Stimulated activated CD4-positive, alpha-beta T cell treated with anti-CD3 and anti-CD28 coated beads, Interleukin-15, amount 100 ng/mL, for 24 hours (primary cell): ENCODE measurements around the gene INSR.
"Not testable (repeated sequence)": the region's sequence is repeated elsewhere in the genome, so short reads cannot be mapped to it uniquely, and the experiment has no call there.

Source experiments
- DNase-seq: peaks from one replicate; pipeline ENCODE4 v3.0.0-alpha.2; 2020

Gene INSR

DNA sequence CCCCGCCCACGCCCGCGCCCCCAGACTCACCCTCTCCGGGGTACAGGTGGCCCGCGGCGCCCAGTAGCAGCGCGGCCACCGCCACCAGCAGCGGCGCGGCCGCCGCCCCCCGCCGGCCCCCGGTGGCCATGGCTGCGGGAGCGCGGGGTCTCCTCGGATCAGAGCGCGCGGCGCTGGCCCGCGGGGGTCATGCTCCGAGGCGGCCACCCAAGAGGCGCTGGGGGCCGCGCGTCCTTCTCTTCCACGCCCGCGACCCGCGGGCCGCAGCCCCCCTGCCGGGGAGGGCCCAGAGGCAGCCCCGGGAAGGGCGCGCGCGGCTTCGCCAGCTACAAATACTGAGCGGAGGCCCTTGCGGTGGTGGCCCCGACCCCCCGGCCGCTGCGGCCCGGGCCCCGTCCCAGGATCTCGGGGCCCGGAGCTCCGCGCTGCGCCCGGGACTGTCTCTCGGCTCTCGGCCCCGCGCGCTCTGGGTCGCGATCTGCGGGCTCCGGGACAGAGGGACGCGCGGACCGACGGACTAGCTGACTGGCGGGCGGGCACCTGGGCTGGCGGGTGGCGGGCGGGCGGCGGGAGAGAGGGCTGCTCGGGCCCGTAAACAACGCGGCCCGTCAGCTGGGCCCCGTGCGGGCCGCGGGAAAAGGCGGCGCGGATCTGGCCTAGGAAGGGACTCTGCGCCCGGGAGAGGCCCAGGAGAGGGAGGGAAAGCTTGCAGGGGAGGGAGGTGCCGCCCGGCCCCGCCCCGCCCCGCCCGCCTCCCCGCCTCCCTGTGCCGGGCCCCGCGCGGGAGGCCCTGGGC, at the start of gene INSR:
Gene INSR, minus strand, starts transcription at position 653 of the 796 bp plus-strand sequence. Its CDS starts 523 bp downstream, at position 130.
- DNase-seq = peak; percentile 84

GRCh38 chr19:7342143-7342542, 47.9 kb upstream of the INSR start:
- DNase-seq = no peak

- peak; percentile 88 for DNase-seq
These were observed 47.0 kb upstream of the INSR start for GRCh38 chr19:7340959-7341837.

DNA sequence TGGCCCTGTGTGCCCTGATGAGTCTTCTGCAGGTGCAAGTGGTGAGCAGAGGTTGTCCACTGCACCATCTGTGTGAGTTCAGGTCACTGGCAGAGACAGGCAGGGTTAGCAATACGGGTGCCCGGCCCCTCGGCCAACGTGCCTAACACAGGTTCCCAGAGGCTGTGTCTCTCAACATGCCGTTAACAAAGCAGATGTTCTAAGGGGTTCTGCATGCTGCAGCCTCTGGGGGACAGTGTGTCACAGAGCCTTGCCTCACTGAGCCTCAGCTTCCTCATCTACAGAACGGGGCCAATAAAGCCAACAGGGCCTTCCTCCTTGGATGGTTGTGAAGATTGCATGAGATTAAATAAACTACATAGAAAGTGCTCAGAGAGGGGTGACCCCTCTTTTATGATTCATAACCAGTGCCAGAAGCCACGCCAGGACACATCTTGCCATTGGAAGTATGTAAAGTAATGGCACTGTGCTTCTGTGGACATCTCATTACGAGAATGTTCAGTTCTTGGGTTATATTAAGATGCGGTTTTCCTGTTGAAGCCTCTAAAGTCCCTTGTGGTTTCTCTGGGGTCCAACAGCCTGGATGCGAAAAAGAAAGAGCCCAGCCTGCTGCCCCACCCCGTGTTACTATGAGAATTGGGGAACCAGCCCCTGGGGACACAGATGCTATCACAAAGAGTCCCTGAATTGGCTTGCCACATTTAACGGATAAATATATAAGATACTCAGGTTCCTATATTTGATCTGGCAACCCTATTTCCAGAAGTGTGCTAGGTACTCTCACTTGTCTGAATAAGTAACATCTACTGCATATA, 43.4 kb upstream of the INSR start:
- DNase-seq = peak; percentile 37

- DNase-seq = no peak
These were observed 42.2 kb upstream of the INSR start for GRCh38 chr19:7336321-7336973.

DNA sequence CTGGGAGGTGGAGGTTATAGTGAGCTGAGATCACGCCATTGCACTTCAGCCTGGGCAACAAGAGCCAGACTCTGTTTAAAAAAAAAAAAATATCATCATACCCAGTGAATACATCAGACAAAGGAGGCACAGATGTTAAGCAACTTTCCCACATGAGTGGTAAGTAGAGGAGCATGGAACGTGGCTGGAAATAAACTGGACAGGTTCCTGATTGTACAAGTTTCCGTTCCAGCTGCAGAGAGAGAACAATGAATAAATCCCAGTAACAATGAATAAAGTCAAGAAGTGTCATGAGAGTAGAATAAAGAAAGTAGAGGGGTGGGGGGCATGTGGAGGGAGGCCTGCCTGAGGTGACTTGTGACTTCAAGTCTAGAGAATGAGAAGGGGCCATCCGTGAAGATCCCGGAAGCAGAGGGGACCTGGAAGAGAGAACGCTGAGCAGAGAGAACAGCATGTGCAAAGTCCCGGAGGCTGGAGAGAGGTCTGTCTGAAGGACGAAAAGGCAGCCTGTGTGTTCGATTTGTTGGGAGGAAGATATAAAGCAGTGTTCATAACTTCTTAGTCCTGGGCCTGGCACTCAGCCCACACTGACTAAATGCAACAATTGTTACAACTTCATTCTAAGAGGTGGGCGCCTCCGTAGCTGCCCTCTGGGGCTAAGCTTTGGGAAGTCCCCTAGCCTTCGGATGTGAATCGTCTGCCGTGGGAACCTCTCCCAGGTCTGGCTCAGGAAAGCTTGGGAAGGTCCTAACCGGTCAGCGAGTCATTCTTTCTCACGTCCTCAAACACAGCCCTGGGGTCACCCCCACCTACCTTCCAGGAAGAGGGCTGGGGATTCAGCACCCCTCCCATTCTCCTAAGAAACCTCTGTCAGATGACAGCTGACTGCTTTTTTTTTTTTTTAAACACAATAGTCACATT, 39.2 kb upstream of the INSR start:
- no peak for DNase-seq

DNA sequence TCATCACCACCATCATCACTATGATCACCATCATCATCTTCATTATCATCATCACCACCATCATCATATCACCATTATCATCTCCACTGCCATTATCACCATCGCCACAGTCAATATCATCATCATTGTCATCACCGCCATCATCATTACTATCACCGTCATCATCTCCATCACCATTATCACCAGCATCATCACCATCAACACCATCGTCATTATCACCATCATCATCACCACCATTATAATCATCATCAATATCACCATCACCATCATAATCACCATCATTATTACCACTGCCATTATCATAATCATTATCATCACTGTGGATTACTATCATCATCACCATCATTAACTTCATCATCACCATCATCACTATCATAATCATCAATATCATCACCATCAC, 37.2 kb upstream of the INSR start:
- DNase-seq = no peak

- no peak for DNase-seq
These were observed 34.4 kb upstream of the INSR start for GRCh38 chr19:7328647-7329046.

DNA sequence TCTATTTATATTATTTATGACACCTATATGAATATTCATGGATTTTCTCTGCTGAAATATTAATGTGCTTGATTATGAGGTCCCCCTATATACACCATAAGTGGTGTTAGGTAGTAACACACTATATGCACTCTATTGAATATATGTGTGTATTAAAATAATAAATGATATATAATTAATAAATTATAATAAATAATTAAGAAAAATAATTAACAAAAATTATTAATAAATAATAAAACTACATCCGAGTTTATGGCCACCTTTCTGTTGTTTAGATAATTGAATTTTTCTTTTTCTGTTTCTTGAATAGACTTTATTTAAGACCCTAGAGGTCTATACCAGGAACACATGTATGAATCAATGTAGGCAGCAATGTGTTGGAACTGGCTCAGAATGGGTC, 33.6 kb upstream of the INSR start:
- DNase-seq = no peak

DNA sequence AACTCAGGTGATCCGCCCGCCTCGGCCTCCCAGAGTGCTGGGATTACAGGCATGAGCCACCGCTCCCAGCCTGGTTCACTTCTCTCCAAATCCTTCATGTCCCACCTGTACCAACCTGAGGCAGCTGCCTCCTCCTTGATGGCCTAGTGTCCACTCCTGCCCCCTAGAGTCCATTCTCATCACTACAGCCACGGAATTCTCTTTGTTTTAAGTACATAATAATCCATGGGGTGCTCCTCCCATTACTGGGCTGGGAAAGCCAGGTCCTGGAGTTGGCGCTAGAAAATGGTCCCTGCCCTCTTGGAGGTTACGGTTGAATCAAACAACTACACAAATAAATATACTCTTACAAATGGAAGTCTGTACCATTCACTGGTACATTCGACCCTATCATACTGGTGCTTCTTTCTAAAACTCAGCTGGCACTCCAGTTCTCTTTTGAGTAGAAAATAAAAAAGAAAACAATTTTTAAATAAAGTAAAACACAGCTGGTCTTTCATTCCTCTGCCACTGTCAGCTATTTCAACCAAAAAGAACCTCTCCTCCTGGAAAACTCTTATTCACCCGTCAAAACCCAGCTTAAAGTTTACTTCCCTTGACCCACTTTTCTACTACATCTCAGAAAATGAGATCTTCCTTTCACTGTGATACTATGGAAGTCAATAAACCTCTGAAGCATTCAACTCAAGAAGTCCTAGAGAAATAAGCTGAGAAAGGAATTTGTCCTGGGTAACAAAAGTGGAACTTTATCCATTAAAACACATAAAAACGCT, 32.1 kb upstream of the INSR start:
- DNase-seq = peak; percentile 57

- DNase-seq = no peak
These were observed 24.0 kb upstream of the INSR start for GRCh38 chr19:7318176-7318575.

DNA sequence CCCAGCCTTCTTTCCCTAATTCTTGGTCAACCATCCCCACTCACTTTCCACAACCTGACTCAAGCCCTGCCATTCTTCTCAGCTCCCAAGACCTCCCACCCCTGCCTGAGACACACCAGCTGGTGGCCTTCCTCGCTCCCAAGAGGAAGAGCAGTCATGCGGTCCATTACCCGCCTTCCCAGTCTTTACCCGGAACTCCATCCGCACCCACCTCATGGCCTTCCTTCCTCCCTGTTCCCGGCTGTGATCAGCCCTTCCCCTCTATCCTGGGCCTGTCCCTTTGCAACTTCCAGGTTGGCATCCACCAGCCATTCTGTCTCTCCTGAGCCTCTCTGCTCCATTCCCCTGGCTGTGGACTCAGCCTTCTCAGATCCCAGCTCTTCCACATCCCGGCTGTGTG, 18.6 kb upstream of the INSR start:
- DNase-seq = no peak

GRCh38 chr19:7311911-7312310, 17.7 kb upstream of the INSR start:
- DNase-seq = no peak

GRCh38 chr19:7308327-7308726, 14.1 kb upstream of the INSR start:
- DNase-seq = not testable (repeated sequence)

GRCh38 chr19:7307590-7308218, 13.5 kb upstream of the INSR start:
- DNase-seq = no peak

DNA sequence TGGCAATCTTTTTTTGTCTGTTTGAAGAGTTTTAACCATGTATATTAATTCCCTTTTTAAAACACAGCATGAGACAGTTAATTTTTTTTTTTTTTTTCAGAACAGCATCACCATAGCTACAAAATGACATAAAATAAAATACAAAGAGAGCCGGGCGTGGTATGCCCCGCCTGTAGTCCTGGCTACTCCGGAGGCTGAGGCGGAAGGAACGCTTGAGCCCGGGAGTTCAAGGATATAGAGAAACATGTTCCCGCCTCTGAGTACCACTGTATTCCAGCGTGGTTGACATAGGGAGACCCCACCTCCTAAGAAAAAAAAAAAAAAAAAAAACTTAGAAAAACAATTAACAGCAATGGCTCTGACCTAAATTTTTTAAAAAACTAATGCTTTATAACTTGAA, 10.0 kb upstream of the INSR start:
- no peak for DNase-seq

GRCh38 chr19:7303470-7303869, 9.3 kb upstream of the INSR start:
- no peak for DNase-seq

GRCh38 chr19:7301525-7301924, 7.3 kb upstream of the INSR start:
- DNase-seq = no peak

DNA sequence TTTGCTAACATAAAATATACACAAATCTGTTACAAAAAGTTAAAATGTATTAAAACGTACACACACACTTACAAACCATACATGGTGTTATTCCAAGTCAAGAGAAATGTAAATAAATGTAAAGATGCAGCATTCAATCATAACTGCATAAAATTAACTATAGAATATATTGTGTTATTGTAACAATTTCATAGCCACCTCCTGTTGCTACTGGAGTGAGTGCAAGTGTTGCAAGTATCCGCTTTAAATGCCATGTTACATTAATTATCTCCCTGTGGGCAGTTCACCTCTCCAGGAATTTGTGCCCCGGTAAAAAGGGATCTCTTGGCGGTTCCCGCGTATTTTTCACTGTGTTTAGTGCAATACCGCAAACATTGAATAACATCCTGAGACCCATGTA, 3.5 kb upstream of the INSR start:
- DNase-seq = no peak

GRCh38 chr19:7295912-7296536, 1.8 kb upstream of the INSR start:
- DNase-seq = no peak
